PC-3 (cell line): ENCODE data around the gene CLDN20.

Experiments
- CTCF ChIP-seq: fragments of 300-600 bp; sonication (generic); conservative IDR thresholded peaks from 2 replicates; pipeline ENCODE4 v1.5.1; 2017; ENCODE audit warnings: antibody characterized with exemption, low read depth, mild to moderate bottlenecking, low read length
- EZH2phosphoT487 ChIP-seq: fragments of 300-600 bp; sonication (generic); IDR thresholded peaks from 2 replicates; pipeline ENCODE4 v1.6.1; 2018; ENCODE audit warnings: mild to moderate bottlenecking, antibody characterized with exemption, low read length, borderline replicate concordance

DNA sequence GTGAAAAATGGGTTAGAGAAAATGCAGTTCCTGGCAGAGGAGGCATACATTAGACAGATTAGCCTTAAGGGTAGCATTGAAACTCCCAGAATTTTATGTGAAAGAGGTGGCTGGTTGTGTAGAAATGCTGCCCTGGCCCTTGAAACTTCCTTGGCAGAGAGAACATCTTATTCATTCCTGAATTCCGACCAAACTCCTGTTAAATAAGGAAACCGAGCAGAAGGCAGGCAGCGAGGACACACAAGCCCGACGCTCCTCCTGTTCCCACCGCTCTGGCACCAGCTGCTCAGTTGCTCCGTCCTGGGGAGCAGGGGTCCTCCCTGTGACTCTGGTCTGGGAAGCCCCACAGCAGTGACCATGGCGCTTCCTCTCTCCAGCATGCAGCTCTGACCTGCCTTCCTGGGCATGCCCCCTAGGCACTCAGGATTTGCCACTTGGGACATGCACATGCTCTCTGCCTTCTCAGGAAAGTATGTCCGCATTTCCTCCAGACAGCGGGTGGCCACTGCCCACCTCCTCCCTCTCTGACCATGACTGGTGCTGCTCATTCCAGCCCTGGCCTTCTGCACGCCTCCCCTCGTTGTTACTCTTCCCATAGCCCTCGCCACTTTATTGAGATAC, 35.2 kb upstream of the CLDN20 start:
- TF ChIP-seq CTCF: no peak
- TF ChIP-seq EZH2phosphoT487: no peak
